Loucy (cell line): Measurements from ENCODE around the gene MYMK.

Experiments
- H2AFZ ChIP-seq: fragments of 200-600 bp; sonication (generic); 2 replicates; pipeline ENCODE4 v1.6.0; 2016; ENCODE audit warnings: antibody characterized with exemption, mild to moderate bottlenecking, low read length, moderate library complexity
- H3F3A ChIP-seq: fragments of 200-600 bp; 2 replicates; pipeline ENCODE4 v1.6.0; 2016; ENCODE audit warnings: antibody characterized with exemption, low read depth, mild to moderate bottlenecking
- H3K27me3 ChIP-seq: fragments of 200-600 bp; sonication (generic); 2 replicates; pipeline ENCODE4 v1.6.1; 2014; ENCODE audit warnings: low read length, mild to moderate bottlenecking; ENCODE audit not compliant: insufficient read depth, poor library complexity, severe bottlenecking
- H3K36me3 ChIP-seq: fragments of 200-600 bp; sonication (generic); 2 replicates; pipeline ENCODE4 v1.6.1; 2016; ENCODE audit warnings: low read length; ENCODE audit not compliant: insufficient read depth
- H3K4me1 ChIP-seq: fragments of 200-600 bp; sonication (generic); 2 replicates; pipeline ENCODE4 v1.5.1; 2014; ENCODE audit warnings: low read length, mild to moderate bottlenecking; ENCODE audit not compliant: insufficient read depth, poor library complexity, severe bottlenecking
- H3K4me2 ChIP-seq: fragments of 200-600 bp; sonication (generic); 2 replicates; pipeline ENCODE4 v1.6.0; 2014; ENCODE audit warnings: antibody characterized with exemption, low read length, low read depth, mild to moderate bottlenecking; ENCODE audit not compliant: poor library complexity, severe bottlenecking
- H3K4me3 ChIP-seq: fragments of 200-600 bp; sonication (generic); 2 replicates; pipeline ENCODE4 v1.5.1; 2014; ENCODE audit warnings: low read length, mild to moderate bottlenecking, mixed read lengths; ENCODE audit not compliant: poor library complexity, severe bottlenecking
- H3K79me2 ChIP-seq: fragments of 200-600 bp; sonication (generic); 2 replicates; pipeline ENCODE4 v1.6.1; 2014; ENCODE audit warnings: low read length; ENCODE audit not compliant: insufficient read depth
- H3K9ac ChIP-seq: fragments of 200-600 bp; sonication (generic); 2 replicates; pipeline ENCODE4 v1.6.0; 2014; ENCODE audit warnings: mild to moderate bottlenecking, low read depth, low read length, moderate library complexity; ENCODE audit not compliant: poor library complexity, severe bottlenecking
- H3K9me2 ChIP-seq: fragments of 200-600 bp; sonication (generic); replicated peaks from 2 replicates; pipeline ENCODE4 v1.6.1; 2016; ENCODE audit warnings: low read depth, low read length, mixed read lengths
- H3K9me3 ChIP-seq: fragments of 200-600 bp; sonication (generic); 2 replicates; pipeline ENCODE4 v1.6.1; 2014; ENCODE audit warnings: mild to moderate bottlenecking, antibody characterized with exemption, low read length, low read depth; ENCODE audit not compliant: insufficient read depth
- H4K20me1 ChIP-seq: fragments of 200-600 bp; sonication (generic); 2 replicates; pipeline ENCODE4 v1.6.0; 2014; ENCODE audit warnings: antibody characterized with exemption, low read length, mild to moderate bottlenecking; ENCODE audit not compliant: insufficient read depth, poor library complexity, severe bottlenecking
- CTCF ChIP-seq: fragments of 200-600 bp; sonication (generic); conservative IDR thresholded peaks from 2 replicates; pipeline ENCODE4 v1.5.1; 2014; ENCODE audit warnings: mild to moderate bottlenecking, antibody characterized with exemption, low read length
- EZH2phosphoT487 ChIP-seq: fragments of 200-600 bp; IDR thresholded peaks from 2 replicates; pipeline ENCODE4 v1.6.1; 2018; ENCODE audit warnings: antibody characterized with exemption, mild to moderate bottlenecking, moderate library complexity, borderline replicate concordance

The MYMK gene

GRCh38 chr9:133510926-133511505 lies 13.7 kb downstream of the MYMK start:
- Histone ChIP-seq H3K4me3 (no peak overlapping the region), H3K9me2 (no peaks in the 10 kb centered on the region), H3K9me3 (no peaks in the 10 kb centered on the region), H3K4me1 (peaks cover 39% of the 10 kb centered on the region), H3K36me3 (no peaks in the 10 kb centered on the region), H2AFZ (no peak overlapping the region), H3K4me2 (no peak overlapping the region), H3K9ac (no peak overlapping the region), H3K27me3 (no peaks in the 10 kb centered on the region), H3K79me2 (no peaks in the 10 kb centered on the region), H3F3A (0 out of 2 replicates have a peak, but pooled peaks cover 5% of the 10 kb centered on the region), H4K20me1 (no peaks in the 10 kb centered on the region)
- TF ChIP-seq EZH2phosphoT487: no peak
- no peak for TF ChIP-seq CTCF

- Histone ChIP-seq H3K4me2 (peak overlapping the region; percentile 71), H3K9me3 (no peaks in the 10 kb centered on the region), H3F3A (0 out of 2 replicates have a peak, but pooled peaks cover 5% of the 10 kb centered on the region), H3K4me3 (peak overlapping the region; percentile 59), H3K9ac (peak overlapping the region; percentile 66), H3K27me3 (no peaks in the 10 kb centered on the region), H3K4me1 (peaks cover 30% of the 10 kb centered on the region), H4K20me1 (no peaks in the 10 kb centered on the region), H3K79me2 (no peaks in the 10 kb centered on the region), H3K9me2 (no peaks in the 10 kb centered on the region), H2AFZ (peak overlapping the region; percentile 80), H3K36me3 (no peaks in the 10 kb centered on the region)
- no peak; the same call in 1 of the 2 replicates for TF ChIP-seq CTCF
- TF ChIP-seq EZH2phosphoT487: no peak
Observed at GRCh38 chr9:133509179-133510083, 15.3 kb downstream of the MYMK start.

- Histone ChIP-seq H2AFZ (no peak overlapping the region), H3K4me3 (no peak overlapping the region), H3K9me2 (no peaks in the 10 kb centered on the region), H4K20me1 (no peaks in the 10 kb centered on the region), H3K27me3 (no peaks in the 10 kb centered on the region), H3K79me2 (no peaks in the 10 kb centered on the region), H3K9ac (peak overlapping the region; percentile 66), H3F3A (0 out of 2 replicates have a peak, but pooled peaks cover 5% of the 10 kb centered on the region), H3K9me3 (no peaks in the 10 kb centered on the region; the same call in 1 of the 2 replicates), H3K4me2 (peak overlapping the region; percentile 71), H3K4me1 (peaks cover 28% of the 10 kb centered on the region), H3K36me3 (no peaks in the 10 kb centered on the region)
- TF ChIP-seq CTCF: no peak
- no peak for TF ChIP-seq EZH2phosphoT487
Observed at GRCh38 chr9:133508046-133508445, 16.7 kb downstream of the MYMK start.
